Esophagus squamous epithelium (tissue), 4 donors: ENCODE data around the gene CLSTN3.

Experiments used
- CTCF ChIP-seq, 6 experiments: fragments of 450-650 bp in 4 of 6; fragments of 200-600 bp in 2 of 6; sonication (generic) in 2 of 6; IDR thresholded peaks; one replicate each; pipeline ENCODE4 v1.5.1; 2016 to 2019; ENCODE audit warnings: antibody characterized with exemption in 6 of 6, mild to moderate bottlenecking in 4 of 6, moderate library complexity in 4 of 6
- POLR2A ChIP-seq, 4 donors: fragments of 450-650 bp; IDR thresholded peaks; one replicate each; pipeline ENCODE4 v1.6.1; 2017; ENCODE audit warnings: antibody characterized with exemption in 4 of 4, mild to moderate bottlenecking in 4 of 4, moderate library complexity in 3 of 4

DNA sequence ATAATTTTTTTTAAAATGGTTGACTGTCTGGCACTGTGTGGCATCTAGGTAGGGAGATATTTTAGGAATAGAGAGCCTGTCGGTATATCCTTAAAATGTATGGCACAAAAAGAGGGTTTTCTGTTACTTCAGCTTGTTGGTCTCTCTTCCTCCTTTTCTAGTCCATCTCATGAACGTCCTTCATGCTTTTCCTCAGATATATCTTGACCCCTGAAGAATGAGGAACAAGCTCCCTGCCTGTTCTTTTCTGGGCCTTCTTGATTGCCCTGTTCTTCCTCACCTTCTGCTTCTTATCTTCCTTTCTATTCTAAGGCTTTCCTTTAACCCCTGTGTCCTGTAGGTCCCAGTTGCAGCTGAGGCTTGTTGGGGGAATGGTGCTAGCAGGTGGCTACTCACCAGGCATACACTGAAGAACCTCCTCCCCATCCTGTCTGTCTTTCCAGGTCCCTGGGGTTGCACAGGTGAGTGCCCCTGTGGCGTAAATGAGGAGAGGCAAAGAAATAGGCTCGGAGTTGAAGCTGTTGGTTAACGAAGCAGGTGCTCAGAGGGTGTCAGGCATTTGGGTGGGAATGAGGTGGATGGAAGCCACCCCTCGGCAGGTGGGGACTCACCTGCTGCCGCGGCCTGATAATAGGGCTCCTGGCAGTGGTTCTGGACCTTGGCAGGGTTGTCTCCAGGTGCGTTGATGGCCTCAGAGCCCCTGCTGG lies 30.7 kb upstream of the CLSTN3 start:
- TF ChIP-seq CTCF (IDR thresholded peaks at IDR 0.05) (no peak), POLR2A (IDR thresholded peaks at IDR 0.05) (no peak)
